Measurements from ENCODE around the gene USP40. TPM values are rescaled to one million over a fixed set of nuclear protein-coding genes. Genes with fewer than 3 reads are reported as not detected.

The USP40 gene
- polyA plus RNA-seq, 3 donors, result 4.0 to 13.5 (median 5.1) TPM

- H3K27ac ChIP-seq (ENCODE audit: low read depth in 1 of 2, low read length in 2 of 2), result no peak overlapping the region
- TF ChIP-seq, protein P1, sequence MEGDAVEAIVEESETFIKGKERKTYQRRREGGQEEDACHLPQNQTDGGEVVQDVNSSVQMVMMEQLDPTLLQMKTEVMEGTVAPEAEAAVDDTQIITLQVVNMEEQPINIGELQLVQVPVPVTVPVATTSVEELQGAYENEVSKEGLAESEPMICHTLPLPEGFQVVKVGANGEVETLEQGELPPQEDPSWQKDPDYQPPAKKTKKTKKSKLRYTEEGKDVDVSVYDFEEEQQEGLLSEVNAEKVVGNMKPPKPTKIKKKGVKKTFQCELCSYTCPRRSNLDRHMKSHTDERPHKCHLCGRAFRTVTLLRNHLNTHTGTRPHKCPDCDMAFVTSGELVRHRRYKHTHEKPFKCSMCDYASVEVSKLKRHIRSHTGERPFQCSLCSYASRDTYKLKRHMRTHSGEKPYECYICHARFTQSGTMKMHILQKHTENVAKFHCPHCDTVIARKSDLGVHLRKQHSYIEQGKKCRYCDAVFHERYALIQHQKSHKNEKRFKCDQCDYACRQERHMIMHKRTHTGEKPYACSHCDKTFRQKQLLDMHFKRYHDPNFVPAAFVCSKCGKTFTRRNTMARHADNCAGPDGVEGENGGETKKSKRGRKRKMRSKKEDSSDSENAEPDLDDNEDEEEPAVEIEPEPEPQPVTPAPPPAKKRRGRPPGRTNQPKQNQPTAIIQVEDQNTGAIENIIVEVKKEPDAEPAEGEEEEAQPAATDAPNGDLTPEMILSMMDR (IDR thresholded peaks at IDR 0.05), result no peak
- no peaks in the 10 kb centered on the region for H3K27me3 ChIP-seq (ENCODE audit: control insufficient read depth in 2 of 2, insufficient read depth in 2 of 2, low read length in 2 of 2)
- peaks cover 29% of the 10 kb centered on the region for H4K20me1 ChIP-seq (ENCODE audit: insufficient read depth, low read length)
- Mint-ChIP-seq H3K36me3 (peaks cover 60 to 72% of the 10 kb centered on the region in 2 donors), H3K27me3 (ENCODE audit: low read depth in 3 of 3) (peaks cover 0 to 2% (median 0%) of the 10 kb centered on the region in 3 donors), H3K4me1 (no peaks in the 10 kb centered on the region), H3K27ac (peak overlapping the region in 1 of 7 donors; percentile 21), H3K4me3 (no peak overlapping the region), H3K9me3 (peaks cover 0 to 2% (median under 1%) of the 10 kb centered on the region in 7 donors)
- no peak overlapping the region for H3K4me3 ChIP-seq (replicated peaks in 1 of 3; ENCODE audit: low read depth in 2 of 3, low read length in 3 of 3)
- H3K9ac ChIP-seq (ENCODE audit: insufficient read depth, low read length, poor library complexity, severe bottlenecking), result no peak overlapping the region
- no peak overlapping the region for H2AFZ ChIP-seq (ENCODE audit: insufficient read depth, low read depth, low read length, poor library complexity, severe bottlenecking)
- H3K4me2 ChIP-seq (replicated peaks; ENCODE audit: extremely low read depth, low read length, poor library complexity, severe bottlenecking), result no peak overlapping the region
- DNase-seq, result no peak
- WGBS (ENCODE audit: insufficient coverage), result 100% methylated on average over 4 of the region's 10 CpGs
- H3K79me2 ChIP-seq (ENCODE audit: insufficient read depth, low read length), result no peaks in the 10 kb centered on the region
- H3K9me3 ChIP-seq (replicated peaks in 1 of 2; ENCODE audit: control insufficient read depth in 1 of 2, insufficient read depth in 1 of 2, low read length in 2 of 2), result no peaks in the 10 kb centered on the region
- peaks cover 52 to 82% of the 10 kb centered on the region in 2 donors for H3K36me3 ChIP-seq (replicated peaks in 1 of 2; ENCODE audit: control insufficient read depth in 1 of 2, insufficient read depth in 2 of 2, low read length in 2 of 2)
- no peaks in the 10 kb centered on the region for H3K4me1 ChIP-seq (ENCODE audit: control insufficient read depth in 1 of 2, insufficient read depth in 2 of 2, low read length in 2 of 2)
- intact Hi-C loops (cut with micrococcal nuclease), result no loop called here
Observed at GRCh38 chr2:233473878-233474277, 92.7 kb downstream of the USP40 start.

DNA sequence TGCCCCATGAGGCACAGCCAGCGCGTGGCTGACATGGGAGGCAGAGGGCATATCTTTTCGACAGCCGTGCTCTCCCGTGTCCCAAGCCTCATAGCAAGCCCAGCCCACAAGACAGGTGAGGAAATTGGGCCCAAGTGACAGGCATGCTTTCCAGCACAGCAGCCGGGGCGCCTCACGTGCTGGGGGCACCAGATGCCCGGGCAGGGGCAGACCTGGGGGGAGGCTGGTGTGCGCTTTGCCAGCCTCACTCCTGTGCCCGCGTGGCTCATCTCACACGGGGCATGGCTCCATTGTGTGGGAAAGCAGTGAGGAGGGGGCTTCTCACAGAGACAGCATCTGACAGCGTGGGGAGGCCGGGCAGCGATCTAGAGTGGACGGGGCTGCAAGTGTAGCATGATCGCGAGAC lies 93.2 kb downstream of the USP40 start:
- intact Hi-C loops (cut with micrococcal nuclease), result no loop called here
- H3K36me3 Mint-ChIP-seq, result peaks cover 63 to 73% of the 10 kb centered on the region in 2 donors
- H3K4me3 Mint-ChIP-seq, result no peak overlapping the region
- peaks cover 34% of the 10 kb centered on the region for H4K20me1 ChIP-seq (ENCODE audit: insufficient read depth, low read length)
- peaks cover 0 to 2% (median 0%) of the 10 kb centered on the region in 7 donors for H3K9me3 Mint-ChIP-seq
- DNase-seq, result no peak
- no peaks in the 10 kb centered on the region for H3K4me1 ChIP-seq (ENCODE audit: control insufficient read depth in 1 of 2, insufficient read depth in 2 of 2, low read length in 2 of 2)
- H3K27ac Mint-ChIP-seq, result peak overlapping the region in 1 of 7 donors; percentile 21
- H3K9ac ChIP-seq (ENCODE audit: insufficient read depth, low read length, poor library complexity, severe bottlenecking), result no peak overlapping the region
- WGBS (ENCODE audit: insufficient coverage), result 95% methylated on average over 13 of the region's 19 CpGs
- TF ChIP-seq, protein P1 (IDR thresholded peaks at IDR 0.05), result no peak
- H3K27me3 Mint-ChIP-seq (ENCODE audit: low read depth in 3 of 3), result peaks cover 0 to 2% (median 0%) of the 10 kb centered on the region in 3 donors
- no peaks in the 10 kb centered on the region for H3K27me3 ChIP-seq (ENCODE audit: control insufficient read depth in 2 of 2, insufficient read depth in 2 of 2, low read length in 2 of 2)
- H3K4me1 Mint-ChIP-seq, result no peaks in the 10 kb centered on the region
- no peak overlapping the region for H3K27ac ChIP-seq (ENCODE audit: low read depth in 1 of 2, low read length in 2 of 2)
- H2AFZ ChIP-seq (ENCODE audit: insufficient read depth, low read depth, low read length, poor library complexity, severe bottlenecking), result no peak overlapping the region
- H3K36me3 ChIP-seq (replicated peaks in 1 of 2; ENCODE audit: control insufficient read depth in 1 of 2, insufficient read depth in 2 of 2, low read length in 2 of 2), result peaks cover 55 to 82% of the 10 kb centered on the region in 2 donors
- no peaks in the 10 kb centered on the region for H3K9me3 ChIP-seq (replicated peaks in 1 of 2; ENCODE audit: control insufficient read depth in 1 of 2, insufficient read depth in 1 of 2, low read length in 2 of 2)
- H3K4me3 ChIP-seq (replicated peaks in 1 of 3; ENCODE audit: low read depth in 2 of 3, low read length in 3 of 3), result no peak overlapping the region
- H3K4me2 ChIP-seq (replicated peaks; ENCODE audit: extremely low read depth, low read length, poor library complexity, severe bottlenecking), result no peak overlapping the region
- H3K79me2 ChIP-seq (ENCODE audit: insufficient read depth, low read length), result no peaks in the 10 kb centered on the region
